GM21529 (cell line): Measurements from ENCODE around the gene DUS1L.

Experiments
- ATAC-seq: cut with Tn5 transposase; IDR thresholded peaks from one replicate; pipeline ENCODE4 v1.9.1; 2021; ENCODE audit not compliant: unreplicated experiment

Gene DUS1L

GRCh38 chr17:82077617-82078358, 12.2 kb upstream of the DUS1L start:
- no peak for ATAC-seq

- ATAC-seq, result no peak
Measured at GRCh38 chr17:82076785-82077591, 11.4 kb upstream of the DUS1L start.

DNA sequence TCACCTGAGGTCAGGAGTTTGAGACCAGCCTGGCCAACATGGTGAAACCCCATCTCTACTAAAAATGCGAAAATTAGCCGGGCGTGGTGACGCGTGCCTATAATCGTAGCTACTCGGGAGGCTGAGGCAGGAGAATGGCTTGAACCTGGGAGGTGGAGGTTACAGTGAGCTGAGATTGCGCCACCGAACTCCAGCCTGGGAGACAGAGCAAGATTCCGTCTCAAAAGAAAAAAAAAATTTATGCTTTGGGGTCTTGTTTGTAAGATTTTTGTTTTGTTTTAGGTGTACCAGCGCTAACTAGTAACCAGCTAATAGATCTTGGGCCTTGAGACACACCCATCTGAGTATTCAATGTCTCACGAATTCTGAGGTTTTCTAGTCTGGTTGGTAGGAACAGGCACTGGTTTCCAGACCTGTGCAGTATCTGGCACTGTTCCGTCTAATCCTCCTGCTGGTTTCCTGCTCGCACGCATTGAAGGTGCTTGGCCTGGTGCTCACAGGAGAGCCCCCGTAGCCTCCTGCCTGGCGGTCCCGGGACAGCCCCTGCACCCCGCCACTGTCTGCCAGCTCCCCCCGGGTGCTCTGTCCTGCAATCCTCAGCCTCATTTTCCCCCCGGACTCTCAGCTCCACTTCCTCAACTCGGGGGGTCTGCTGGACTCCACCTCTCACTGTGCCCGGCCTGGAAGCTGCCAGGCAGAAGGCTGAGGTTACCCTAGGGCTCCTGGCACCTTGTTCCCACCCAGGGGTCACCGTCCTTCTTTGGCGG, 10.6 kb upstream of the DUS1L start:
- ATAC-seq, result no peak

- no peak for ATAC-seq
Measured at GRCh38 chr17:82073446-82073845, 7.8 kb upstream of the DUS1L start.

DNA sequence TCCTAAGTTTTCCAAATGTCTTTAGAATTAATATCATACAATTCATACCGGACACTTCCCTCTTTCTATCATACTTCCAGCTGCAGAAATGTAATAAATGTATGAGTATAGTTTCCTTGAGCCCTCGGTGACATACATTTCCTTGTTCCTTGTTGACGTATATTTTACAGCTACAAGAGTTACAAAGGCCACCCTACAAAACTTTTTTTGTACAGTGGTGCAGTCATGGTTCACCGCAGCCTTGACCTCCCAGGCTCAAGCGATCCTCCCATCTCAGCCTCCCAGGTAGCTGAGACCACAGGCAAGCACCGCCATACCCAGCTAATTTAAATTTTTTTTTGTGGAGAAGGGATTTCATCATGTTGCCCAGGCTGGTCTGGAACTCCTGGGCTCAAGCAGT, 7.2 kb upstream of the DUS1L start:
- ATAC-seq, result no peak

DNA sequence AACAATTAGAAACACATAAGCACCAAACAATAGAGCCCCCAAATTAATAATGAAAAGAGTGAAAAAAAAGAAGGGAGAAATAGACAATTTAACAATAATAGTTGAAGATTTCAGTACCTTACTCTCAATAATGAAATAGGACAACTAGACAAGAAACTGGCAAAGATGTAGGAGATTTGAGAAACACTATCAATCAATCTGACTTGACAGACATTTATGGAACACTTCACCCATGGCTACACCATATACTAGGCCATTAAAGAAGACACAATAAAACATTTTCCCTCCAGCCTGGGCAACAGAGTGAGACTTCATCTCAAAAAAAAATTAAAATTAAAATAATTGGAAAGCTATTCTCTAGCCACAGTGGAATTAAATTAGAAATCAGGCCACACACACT, 5.0 kb upstream of the DUS1L start:
- ATAC-seq, result no peak

DNA sequence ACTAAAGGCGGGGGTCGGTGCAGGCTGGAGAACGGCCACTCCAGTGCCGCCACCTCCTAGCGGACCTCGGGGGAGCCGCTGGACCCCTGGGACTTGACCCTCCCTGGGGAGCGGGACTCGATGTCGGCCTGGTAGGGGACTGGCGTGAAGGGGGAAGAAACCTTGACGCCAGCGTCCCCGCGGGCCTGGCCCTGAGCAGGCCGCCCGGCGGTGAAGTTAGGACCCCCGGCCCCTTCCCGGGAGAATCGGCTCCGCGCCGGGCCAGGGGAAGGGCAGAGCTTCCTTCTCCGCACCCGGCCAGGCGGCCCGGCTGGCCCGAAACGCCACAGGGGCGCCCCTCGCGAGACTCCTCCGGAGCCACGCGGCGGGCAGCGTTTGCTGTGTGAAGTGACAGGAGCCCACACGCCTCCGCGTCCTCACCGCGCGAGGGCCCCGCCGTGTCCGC, 389 bp downstream of the DUS1L start:
- ATAC-seq, result peak; percentile 26

DNA sequence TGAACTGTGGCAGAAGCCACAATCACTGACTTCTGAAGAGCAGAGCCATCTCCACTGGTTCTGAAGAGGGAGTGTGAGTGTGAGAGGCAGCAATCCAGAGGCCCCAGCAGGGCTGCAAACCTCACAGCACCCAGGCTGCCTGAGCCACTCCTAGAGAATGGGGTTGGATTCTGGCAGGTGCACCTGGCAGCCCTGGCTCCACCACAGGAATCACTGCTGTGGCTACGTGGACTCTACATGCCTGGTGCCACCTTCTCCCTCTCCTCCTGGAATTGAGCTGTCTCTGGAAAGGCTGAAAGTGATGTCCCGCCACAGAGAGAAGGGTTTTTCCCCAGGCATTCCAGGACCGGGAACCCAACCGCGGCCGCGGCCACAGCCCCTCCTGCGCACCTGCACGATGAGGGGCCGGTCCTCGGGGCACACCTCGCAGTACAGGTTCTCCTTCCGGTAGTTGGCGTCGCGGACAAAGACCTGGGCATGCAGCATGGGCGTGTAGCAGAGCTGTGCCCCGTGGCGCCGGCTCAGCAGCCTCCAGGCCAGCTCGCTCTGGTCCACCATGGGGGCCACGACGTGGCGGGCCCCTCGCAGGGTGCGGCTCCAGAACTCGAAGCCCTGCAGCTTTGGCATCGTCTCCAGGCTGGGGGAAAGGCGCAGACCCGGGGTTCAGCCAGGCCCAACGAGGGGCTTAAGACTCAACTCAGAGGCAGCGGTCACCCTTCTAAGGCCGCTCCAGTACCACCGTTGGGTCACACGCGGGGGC, 991 bp downstream of the DUS1L start:
- ATAC-seq, result no peak

GRCh38 chr17:82063424-82064415, 1.9 kb downstream of the DUS1L start:
- no peak for ATAC-seq

- no peak for ATAC-seq
Measured at GRCh38 chr17:82062984-82063368, 2.6 kb downstream of the DUS1L start.

GRCh38 chr17:82062076-82062983, 3.3 kb downstream of the DUS1L start:
- ATAC-seq, result no peak

DNA sequence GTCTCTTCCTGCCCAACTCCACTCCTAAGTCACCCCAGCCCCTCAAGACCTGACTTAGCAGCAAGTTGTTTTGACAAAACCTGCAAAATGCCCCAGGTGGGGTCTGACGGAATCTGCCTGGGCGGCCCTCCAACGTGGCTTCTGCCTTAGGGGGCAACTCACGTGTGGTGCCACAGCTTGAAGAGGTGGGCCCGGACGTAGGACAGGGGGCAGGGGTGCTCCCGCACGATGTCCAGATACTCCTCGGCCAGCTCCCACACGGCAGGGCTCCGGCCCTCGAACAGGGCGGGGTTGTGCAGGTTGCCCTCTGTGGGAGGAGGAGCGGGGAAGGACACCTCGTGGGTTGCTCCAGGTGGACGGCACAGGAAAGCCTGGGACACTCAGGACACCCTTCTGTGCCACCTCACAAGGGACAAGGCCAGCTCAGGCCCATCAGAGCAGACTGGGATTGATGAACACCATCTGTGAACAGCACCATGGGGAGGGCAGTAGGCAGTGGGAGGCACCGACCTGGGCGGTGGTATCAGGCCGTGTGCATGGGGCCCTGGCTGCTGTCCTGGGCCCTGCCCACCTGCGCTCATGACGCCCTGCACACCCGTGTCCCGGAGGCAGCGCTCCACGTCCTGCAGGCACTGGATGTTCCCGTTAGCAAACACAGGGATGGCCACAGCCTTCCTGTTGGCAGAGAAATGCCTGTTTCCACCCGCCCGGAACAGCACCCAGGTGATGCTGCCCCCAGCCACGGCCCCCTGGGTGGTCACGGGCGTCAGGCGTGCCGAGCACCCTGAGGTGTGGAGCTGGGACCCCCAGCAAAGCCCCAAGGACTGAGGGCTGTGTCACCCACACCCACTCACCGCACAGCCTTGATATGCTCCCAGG, 4.3 kb downstream of the DUS1L start:
- no peak for ATAC-seq

DNA sequence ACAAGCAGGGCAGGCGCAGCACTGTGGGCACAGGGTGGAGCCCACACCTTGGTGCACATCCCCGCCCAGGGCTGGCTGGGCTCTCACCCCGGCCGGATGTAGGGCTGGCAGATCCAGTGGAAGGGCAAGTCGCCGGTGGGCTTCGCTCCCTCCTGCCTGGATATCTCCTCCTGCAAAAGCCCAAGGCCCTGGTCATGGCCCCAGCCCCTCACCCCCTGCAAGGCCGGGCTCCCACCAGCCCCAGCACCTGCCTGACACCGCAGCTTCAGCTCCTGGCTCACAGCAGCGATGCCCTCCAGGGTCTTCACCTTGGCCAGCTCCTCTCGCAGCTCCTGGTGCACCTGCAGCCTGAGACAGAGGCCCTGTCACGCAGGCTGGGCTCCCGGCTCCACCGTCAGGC, 5.0 kb downstream of the DUS1L start:
- ATAC-seq, result no peak

GRCh38 chr17:82060001-82060380, 5.6 kb downstream of the DUS1L start:
- no peak for ATAC-seq

GRCh38 chr17:82059272-82060000, 6.2 kb downstream of the DUS1L start:
- no peak for ATAC-seq

DNA sequence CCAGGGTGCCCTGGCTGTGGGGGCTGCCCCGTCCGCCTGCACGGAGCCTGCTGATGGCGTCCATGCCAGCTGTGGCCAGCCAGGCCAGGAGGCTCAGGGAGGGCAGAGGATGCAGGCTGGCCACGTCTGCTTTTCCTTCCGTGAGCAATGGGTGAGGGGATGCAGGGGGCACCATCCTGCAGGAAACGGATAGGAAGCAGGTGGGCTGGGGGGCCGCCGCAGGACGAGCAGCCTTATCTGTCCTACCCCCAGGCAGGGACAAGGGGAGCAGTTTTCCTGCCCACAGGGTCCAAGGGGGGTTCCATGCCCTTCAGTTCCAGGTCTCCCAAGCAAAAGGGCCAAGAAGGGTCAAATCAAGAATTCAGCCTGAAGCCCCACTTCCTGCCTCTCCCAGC, 6.8 kb downstream of the DUS1L start:
- no peak for ATAC-seq

DNA sequence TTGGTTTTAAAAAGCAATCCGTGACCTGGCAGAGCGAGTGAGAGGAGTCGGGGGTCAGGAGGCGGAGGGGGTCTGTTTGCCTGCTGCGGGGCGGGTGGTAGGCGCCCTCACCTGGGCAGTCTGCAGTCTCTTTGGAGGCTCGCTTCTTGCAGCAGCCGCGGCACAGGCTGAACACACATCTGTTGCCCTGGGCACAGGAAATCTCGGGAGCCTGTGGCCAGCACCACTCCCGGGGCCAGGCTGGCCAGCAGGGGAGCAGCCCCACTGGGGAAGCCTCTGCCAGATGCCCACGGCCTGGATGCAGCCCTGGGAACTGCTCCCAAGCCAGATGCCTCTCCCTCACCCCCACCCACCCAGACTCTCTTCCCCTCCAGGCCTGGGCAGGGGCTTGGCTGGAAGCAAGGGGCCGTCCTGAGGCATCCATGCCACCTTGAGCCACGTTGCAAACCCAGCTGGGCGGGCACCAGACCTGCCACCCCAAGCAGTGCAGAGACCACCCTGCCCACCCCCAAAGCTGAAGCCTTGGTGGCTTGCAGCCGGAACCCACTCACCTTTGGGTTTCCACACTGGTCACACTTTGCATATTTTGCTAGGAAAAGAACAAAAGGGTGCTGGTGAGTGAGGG, 7.3 kb downstream of the DUS1L start:
- no peak for ATAC-seq
